K562 (cell line): ENCODE results near the gene KRTAP17-1. TPM values are rescaled to one million over a fixed set of nuclear protein-coding genes. Genes with fewer than 3 reads are reported as not detected.

Experiments used
- ATAC-seq: fragments of 200-7000 bp; cut with Tn5 transposase; 3 replicates; pipeline ENCODE4 v1.9.1; 2020; ENCODE audit warnings: moderate library complexity
- BruUV-seq: library from RNA; stranded (reverse); fragments of 400-500 nt; replicated peaks from 2 replicates; lab custom pipeline; 2021; lab: Mats Ljungman, UMichigan
- CTCF ChIA-PET: fragments of 300-600 bp; formaldehyde crosslinking; extraction: SDS; loops from one replicate; lab custom pipeline; 2021; ENCODE audit warnings: low intra/inter-chr PET ratio; lab: Yijun Ruan, JAX
- POLR2A ChIA-PET: fragments of 300-600, 350-650 bp; sonication (Branson Sonifier 250); formaldehyde crosslinking; extraction: SDS; loops from one replicate; lab custom pipeline; 2021; ENCODE audit warnings: antibody characterized with exemption, inconsistent platforms; lab: Yijun Ruan, JAX
- DNase-seq, 4 experiments: peaks; one replicate each; pipeline versions ENCODE4 v3.0.0 to v3.0.0-alpha.2; 2011 to 2018; ENCODE audit warnings: low spot score in 3 of 4, mixed read lengths in 3 of 4; ENCODE audit errors: extremely low read depth in 1 of 4
- FAIRE-seq: peaks from 2 replicates; lab custom pipeline; 2011; peaks lifted over from hg19 to GRCh38; lab: Jason Lieb, UNC
- H2AFZ ChIP-seq: 2 replicates; pipeline ENCODE4 v1.6.0; 2011; ENCODE audit warnings: low read depth, low read length, control low read depth, inconsistent platforms
- H3K27ac ChIP-seq: fragments of 200-600 bp; 3 replicates; pipeline ENCODE4 v1.8.0; 2011; ENCODE audit warnings: low read depth, mild to moderate bottlenecking, control low read depth, inconsistent platforms, low read length, moderate library complexity, mixed read lengths; ENCODE audit errors: extremely low read depth
- H3K27me3 ChIP-seq, 2 experiments: fragments of 300-600 bp in 1 of 2; 2 replicates in 1 of 2; 3 replicates in 1 of 2; pipeline versions ENCODE4 v1.6.0 to v1.8.0; 2011; ENCODE audit warnings: inconsistent platforms in 2 of 2, low read length in 2 of 2, mild to moderate bottlenecking in 1 of 2, mixed read lengths in 1 of 2, moderate library complexity in 1 of 2; ENCODE audit not compliant: control insufficient read depth in 2 of 2, insufficient read depth in 2 of 2
- H3K36me3 ChIP-seq: fragments of 300-600 bp; 3 replicates; pipeline ENCODE4 v1.8.0; 2011; ENCODE audit warnings: mild to moderate bottlenecking, low read length, inconsistent platforms; ENCODE audit not compliant: control insufficient read depth, insufficient read depth
- H3K4me1 ChIP-seq, 2 experiments: fragments of 200-600 bp in 1 of 2; replicated peaks in 1 of 2; 2 replicates in 1 of 2; 3 replicates in 1 of 2; pipeline versions ENCODE4 v1.5.1 to v1.8.0; 2011; ENCODE audit warnings: inconsistent platforms in 2 of 2, low read length in 2 of 2, mild to moderate bottlenecking in 1 of 2, mixed read lengths in 1 of 2, moderate library complexity in 1 of 2; ENCODE audit not compliant: control insufficient read depth in 2 of 2, insufficient read depth in 2 of 2
- H3K4me2 ChIP-seq: 2 replicates; pipeline ENCODE4 v1.6.1; 2011; ENCODE audit warnings: low read length, control low read depth, inconsistent platforms, mixed read lengths; ENCODE audit not compliant: insufficient read depth
- H3K4me3 ChIP-seq: fragments of 200-600 bp; sonication (generic), shearing (Covaris generic); 2 replicates; pipeline ENCODE4 v1.5.1; 2016; ENCODE audit warnings: control low read depth, inconsistent platforms
- H3K79me2 ChIP-seq: fragments of 200-600 bp; 3 replicates; pipeline ENCODE4 v1.8.0; 2011; ENCODE audit warnings: low read length, inconsistent platforms; ENCODE audit not compliant: control insufficient read depth, insufficient read depth
- H3K9ac ChIP-seq, 2 experiments: 2 replicates each; pipeline versions ENCODE4 v1.6.0 to v1.6.1; 2011; ENCODE audit warnings: low read depth in 2 of 2, low read length in 2 of 2, control low read depth in 1 of 2, inconsistent platforms in 1 of 2, mild to moderate bottlenecking in 1 of 2, mixed read lengths in 1 of 2; ENCODE audit not compliant: insufficient read depth in 1 of 2
- H3K9me1 ChIP-seq: one replicate; pipeline ENCODE4 v1.6.0; 2011; ENCODE audit warnings: inconsistent platforms, mild to moderate bottlenecking, low read length, moderate library complexity; ENCODE audit not compliant: control insufficient read depth, insufficient read depth
- H3K9me3 ChIP-seq: replicated peaks from 2 replicates; pipeline ENCODE4 v1.5.1; 2011; ENCODE audit warnings: low read depth, low read length, inconsistent platforms; ENCODE audit not compliant: control insufficient read depth, insufficient read depth
- H4K20me1 ChIP-seq: replicated peaks from 2 replicates; pipeline ENCODE4 v1.6.1; 2011; ENCODE audit warnings: low read length, inconsistent platforms, mixed read lengths; ENCODE audit not compliant: control insufficient read depth, insufficient read depth
- ARID1B ChIP-seq: fragments of 450-650 bp; IDR thresholded peaks from 2 replicates; pipeline ENCODE4 v1.6.1; 2016; ENCODE audit warnings: antibody characterized with exemption, mild to moderate bottlenecking, inconsistent platforms
- CTBP1 ChIP-seq: fragments of 450-650 bp; IDR thresholded peaks from 2 replicates; pipeline ENCODE4 v1.6.1; 2016; ENCODE audit warnings: borderline replicate concordance
- KAT8 ChIP-seq: fragments of 450-650 bp; IDR thresholded peaks from 2 replicates; pipeline ENCODE4 v1.6.1; 2016; ENCODE audit warnings: low read depth, mild to moderate bottlenecking
- LARP7 ChIP-seq: fragments of 450-650 bp; IDR thresholded peaks from 2 replicates; pipeline ENCODE4 v1.6.1; 2016
- PHF8 ChIP-seq: fragments of 200-600 bp; sonication (generic); IDR thresholded peaks from 2 replicates; pipeline ENCODE4 v1.6.1; 2012; ENCODE audit warnings: mixed run types, mild to moderate bottlenecking, inconsistent platforms, low read length, moderate library complexity, borderline replicate concordance
- TRIM28 ChIP-seq: fragments of 450-650 bp; IDR thresholded peaks from 2 replicates; pipeline ENCODE4 v1.6.1; 2017
- ZNF699 ChIP-seq: fragments of 250-450 bp; sonication (Bioruptor Pico); IDR thresholded peaks from 2 replicates; pipeline ENCODE4 v1.8.0; 2021; ENCODE audit warnings: mild to moderate bottlenecking, moderate library complexity; ENCODE audit not compliant: insufficient replicate concordance
- WGBS: fragments of 100-300 bp; shearing (Covaris generic); methylation state at CpG from one replicate; pipeline ENCODE4 v1.1.6; 2016; ENCODE audit warnings: low coverage, mixed read lengths; ENCODE audit not compliant: insufficient coverage; ENCODE audit errors: missing lambda C conversion rate; 5-methylcytosine and 5-hydroxymethylcytosine counted together
- in situ Hi-C: fragments of 300-500 bp; cut with MboI; formaldehyde crosslinking; loops from 4 replicates; pipeline ENCODE4 v1.15.0; 2018; ENCODE audit warnings: inconsistent platforms, mixed read lengths
- intact Hi-C: fragments of 100-400 bp; cut with micrococcal nuclease; formaldehyde crosslinking; loops from 2 replicates; pipeline ENCODE4 v1.14.2; 2022
- polyA plus RNA-seq, 8 experiments: library from polyadenylated mRNA; depleted of rRNA in 4 of 8; stranded (reverse) in 5 of 8; unstranded in 3 of 8; fragments of >200 nt; fragmentation: Nextera tagmentation in 2 of 8; fragmentation: Illumina TruSeq in 1 of 8; extraction: Ambion mirVana in 2 of 8; extraction: Trizol in 1 of 8; gene quantifications; 2 replicates each; pipeline versions ENCODE4 v1.2.1 to v1.2.3, GENCODE V29; 2011 to 2014; ENCODE audit warnings: inconsistent platforms in 1 of 8, missing spikeins in 1 of 8
- total RNA-seq, 7 experiments: library from RNA; depleted of rRNA in 6 of 7; stranded (reverse); fragments of >200 nt in 6 of 7; fragmentation: Illumina TruSeq in 2 of 7; extraction: Trizol in 2 of 7; gene quantifications; 2 replicates each; pipeline versions ENCODE4 v1.2.1 to v1.2.3, GENCODE V29; 2011 to 2021; ENCODE audit warnings: low replicate concordance in 1 of 7
- TF ChIP-seq, protein P1 (sequence below): fragments of 250-450 bp; sonication (Bioruptor Pico); IDR thresholded peaks from 2 replicates; pipeline ENCODE4 v1.5.1; 2021; ENCODE audit warnings: mild to moderate bottlenecking

KRTAP17-1 gene
- total and polyA plus RNA-seq, 9 of the 15 experiments (the other 6 are each of a cell fraction or from before 2014, with no cell fraction given): not detected

DNA sequence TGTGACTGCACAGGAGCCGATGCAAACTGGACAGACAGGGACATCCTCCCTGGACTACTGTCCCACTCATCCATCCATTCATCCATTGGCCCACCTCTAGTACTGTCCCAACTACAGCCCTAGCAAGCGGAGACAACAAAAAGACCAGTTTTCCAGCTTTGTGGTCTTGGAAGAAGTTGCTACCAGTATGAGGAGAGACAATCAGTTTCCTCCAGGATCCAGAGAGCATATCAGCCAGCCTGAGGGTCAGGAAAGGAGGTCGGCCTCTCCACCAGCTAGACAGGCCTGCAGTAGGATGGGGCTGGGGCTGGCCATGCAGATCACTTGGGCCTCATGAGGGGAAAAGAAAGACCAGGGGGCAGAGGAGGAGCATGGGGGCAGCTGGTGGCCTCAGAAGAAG lies 18.3 kb upstream of the KRTAP17-1 start:
- no peaks in the 10 kb centered on the region for H4K20me1 ChIP-seq
- H2AFZ ChIP-seq: no peak overlapping the region
- TF ChIP-seq ZNF699 (CRISPR knock-in tag) (no peak), KAT8 (no peak), LARP7 (no peak), CTBP1 (no peak)
- WGBS: 3% methylated on average over 3 of the region's 3 CpGs
- in situ Hi-C loops (no loop called here), intact Hi-C loops (no loop called here)
- no peak for ATAC-seq
- no peaks in the 10 kb centered on the region for H3K9me3 ChIP-seq
- no peaks in the 10 kb centered on the region for H3K4me1 ChIP-seq
- no peak for FAIRE-seq
- peaks cover 0 to 12% of the 10 kb centered on the region in 2 experiments; a peak in 1 of 5 replicates for H3K27me3 ChIP-seq
- no peak overlapping the region; a peak in 1 of 4 replicates for H3K9ac ChIP-seq
- H3K4me3 ChIP-seq: no peak overlapping the region
- H3K9me1 ChIP-seq: no peaks in the 10 kb centered on the region
- no peak for DNase-seq
- no peak overlapping the region for H3K27ac ChIP-seq
- no peaks in the 10 kb centered on the region for H3K36me3 ChIP-seq
- CTCF ChIA-PET: no interaction called here
- H3K4me2 ChIP-seq: no peak overlapping the region
- POLR2A ChIA-PET: interaction anchor here (0.7 kb wide), 1 partner anchor 206 kb away, joined by 3 read pairs; no protein-coding TSS in a partner anchor
- no TSS peak for BruUV-seq
- no peaks in the 10 kb centered on the region for H3K79me2 ChIP-seq

DNA sequence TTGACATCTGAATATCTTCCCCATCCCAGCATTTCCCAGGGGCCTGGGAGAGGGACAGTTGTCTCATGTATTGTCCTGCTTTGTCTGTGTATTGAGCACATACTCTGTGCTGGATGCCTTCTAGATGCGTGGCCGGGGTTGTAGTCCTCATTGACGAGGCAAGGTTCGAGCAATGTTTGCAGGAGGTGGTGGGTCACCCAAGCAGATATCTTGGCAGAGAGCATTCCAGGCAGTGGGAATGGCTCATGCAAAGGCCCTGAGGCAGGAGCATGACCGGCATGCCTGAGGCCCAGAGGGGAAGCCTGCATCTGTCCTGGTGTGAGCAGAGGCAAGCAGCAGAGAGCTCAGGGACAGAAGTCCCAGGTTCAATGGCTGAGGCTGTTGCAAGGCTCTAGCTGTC lies 17.6 kb upstream of the KRTAP17-1 start:
- H3K27ac ChIP-seq: no peak overlapping the region
- H2AFZ ChIP-seq: no peak overlapping the region
- H3K9me1 ChIP-seq: no peaks in the 10 kb centered on the region
- in situ Hi-C loops (no loop called here), intact Hi-C loops (no loop called here)
- no peaks in the 10 kb centered on the region for H3K36me3 ChIP-seq
- no peak overlapping the region for H3K4me2 ChIP-seq
- POLR2A ChIA-PET: no interaction called here
- FAIRE-seq (no peak), ATAC-seq (no peak), DNase-seq (no peak)
- H4K20me1 ChIP-seq: no peaks in the 10 kb centered on the region; the same call in 1 of the 2 replicates
- 0% methylated on average over 5 of the region's 5 CpGs for WGBS
- H3K79me2 ChIP-seq: no peaks in the 10 kb centered on the region
- no peaks in the 10 kb centered on the region for H3K9me3 ChIP-seq
- CTCF ChIA-PET: no interaction called here
- TF ChIP-seq PHF8: no peak
- no peak for TF ChIP-seq ARID1B
- TF ChIP-seq TRIM28: no peak
- TF ChIP-seq, protein P1, sequence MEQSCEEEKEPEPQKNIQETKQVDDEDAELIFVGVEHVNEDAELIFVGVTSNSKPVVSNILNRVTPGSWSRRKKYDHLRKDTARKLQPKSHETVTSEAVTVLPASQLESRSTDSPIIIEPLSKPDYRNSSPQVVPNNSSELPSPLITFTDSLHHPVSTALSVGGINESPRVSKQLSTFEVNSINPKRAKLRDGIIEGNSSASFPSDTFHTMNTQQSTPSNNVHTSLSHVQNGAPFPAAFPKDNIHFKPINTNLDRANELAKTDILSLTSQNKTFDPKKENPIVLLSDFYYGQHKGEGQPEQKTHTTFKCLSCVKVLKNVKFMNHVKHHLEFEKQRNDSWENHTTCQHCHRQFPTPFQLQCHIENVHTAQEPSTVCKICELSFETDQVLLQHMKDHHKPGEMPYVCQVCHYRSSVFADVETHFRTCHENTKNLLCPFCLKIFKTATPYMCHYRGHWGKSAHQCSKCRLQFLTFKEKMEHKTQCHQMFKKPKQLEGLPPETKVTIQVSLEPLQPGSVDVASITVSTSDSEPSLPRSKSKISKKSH: no peak
- H3K4me1 ChIP-seq: no peaks in the 10 kb centered on the region
- H3K27me3 ChIP-seq: peaks cover 0 to 12% of the 10 kb centered on the region in 2 experiments; a peak in 1 of 5 replicates
- H3K9ac ChIP-seq: no peak overlapping the region; a peak in 1 of 4 replicates
- H3K4me3 ChIP-seq: no peak overlapping the region
- BruUV-seq: no TSS peak
